ENCODE results near the gene PNMA8A.

PNMA8A gene

DNA sequence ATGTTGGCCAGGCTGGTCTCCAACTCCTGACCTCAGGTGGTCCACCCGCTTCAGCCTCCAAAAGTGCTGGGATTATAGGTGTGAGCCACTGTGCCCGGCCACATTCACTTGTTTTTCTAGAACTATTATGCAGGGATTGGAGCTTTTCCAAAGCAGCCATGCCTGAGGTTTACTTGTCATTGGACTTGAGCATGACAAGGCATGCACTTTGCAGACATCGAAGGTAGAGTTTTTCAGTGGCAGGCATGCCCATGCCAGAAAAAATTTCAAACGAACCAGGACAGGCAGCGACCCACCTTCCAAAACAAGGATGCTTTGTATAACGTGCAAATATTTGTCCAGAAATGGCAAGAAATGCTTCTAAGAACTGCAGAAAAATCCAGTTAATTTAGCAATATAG lies 17.7 kb downstream of the PNMA8A start:
- Histone ChIP-seq H3F3A (ENCODE audit: low read depth) (no peaks in the 10 kb centered on the region), H3K9me3 (ENCODE audit: insufficient read depth, low read depth, low read length) (no peaks in the 10 kb centered on the region), H3K36me3 (ENCODE audit: insufficient read depth, low read length) (no peaks in the 10 kb centered on the region), H3K79me2 (ENCODE audit: insufficient read depth, low read length) (no peaks in the 10 kb centered on the region), H3K9me2 (replicated peaks; ENCODE audit: low read depth, low read length) (no peaks in the 10 kb centered on the region), H3K4me2 (ENCODE audit: low read depth, low read length, poor library complexity, severe bottlenecking) (no peak overlapping the region), H3K4me1 (ENCODE audit: insufficient read depth, low read length, poor library complexity, severe bottlenecking) (no peaks in the 10 kb centered on the region), H3K9ac (ENCODE audit: low read depth, low read length, poor library complexity, severe bottlenecking) (no peak overlapping the region), H2AFZ (ENCODE audit: low read length) (no peak overlapping the region), H4K20me1 (ENCODE audit: insufficient read depth, low read length, poor library complexity, severe bottlenecking) (no peaks in the 10 kb centered on the region), H3K4me3 (ENCODE audit: low read length, poor library complexity, severe bottlenecking) (no peak overlapping the region), H3K27me3 (ENCODE audit: insufficient read depth, low read length, poor library complexity, severe bottlenecking) (no peaks in the 10 kb centered on the region)
- TF ChIP-seq EZH2phosphoT487 (IDR thresholded peaks at IDR 0.05; ENCODE audit: borderline replicate concordance), result no peak
- TF ChIP-seq, protein P1, sequence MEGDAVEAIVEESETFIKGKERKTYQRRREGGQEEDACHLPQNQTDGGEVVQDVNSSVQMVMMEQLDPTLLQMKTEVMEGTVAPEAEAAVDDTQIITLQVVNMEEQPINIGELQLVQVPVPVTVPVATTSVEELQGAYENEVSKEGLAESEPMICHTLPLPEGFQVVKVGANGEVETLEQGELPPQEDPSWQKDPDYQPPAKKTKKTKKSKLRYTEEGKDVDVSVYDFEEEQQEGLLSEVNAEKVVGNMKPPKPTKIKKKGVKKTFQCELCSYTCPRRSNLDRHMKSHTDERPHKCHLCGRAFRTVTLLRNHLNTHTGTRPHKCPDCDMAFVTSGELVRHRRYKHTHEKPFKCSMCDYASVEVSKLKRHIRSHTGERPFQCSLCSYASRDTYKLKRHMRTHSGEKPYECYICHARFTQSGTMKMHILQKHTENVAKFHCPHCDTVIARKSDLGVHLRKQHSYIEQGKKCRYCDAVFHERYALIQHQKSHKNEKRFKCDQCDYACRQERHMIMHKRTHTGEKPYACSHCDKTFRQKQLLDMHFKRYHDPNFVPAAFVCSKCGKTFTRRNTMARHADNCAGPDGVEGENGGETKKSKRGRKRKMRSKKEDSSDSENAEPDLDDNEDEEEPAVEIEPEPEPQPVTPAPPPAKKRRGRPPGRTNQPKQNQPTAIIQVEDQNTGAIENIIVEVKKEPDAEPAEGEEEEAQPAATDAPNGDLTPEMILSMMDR (conservative IDR thresholded peaks at IDR 0.05; ENCODE audit: low read length), result no peak

DNA sequence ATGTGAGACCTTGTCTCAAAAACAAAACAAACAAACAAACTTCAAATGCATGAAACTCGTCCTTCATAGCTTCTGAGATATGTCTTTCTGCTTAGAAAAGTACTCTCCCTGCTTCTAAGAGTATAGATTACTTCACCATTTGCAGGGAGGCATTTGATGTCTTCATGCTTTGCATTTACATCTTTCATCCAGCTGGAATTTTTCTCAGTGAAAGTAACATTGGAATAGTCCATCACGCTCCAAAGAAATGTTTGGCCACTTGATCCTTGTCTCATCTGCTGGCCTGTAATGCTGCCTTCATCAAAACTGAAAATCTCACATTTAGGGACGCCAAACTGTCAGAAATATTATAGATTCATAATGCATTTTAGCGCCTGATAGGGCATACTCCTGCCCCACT lies 19.2 kb downstream of the PNMA8A start:
- Histone ChIP-seq H3K4me2 (ENCODE audit: low read depth, low read length, poor library complexity, severe bottlenecking) (no peak overlapping the region), H3K79me2 (ENCODE audit: insufficient read depth, low read length) (no peaks in the 10 kb centered on the region), H3F3A (ENCODE audit: low read depth) (no peaks in the 10 kb centered on the region), H3K9me3 (ENCODE audit: insufficient read depth, low read depth, low read length) (no peaks in the 10 kb centered on the region), H3K36me3 (ENCODE audit: insufficient read depth, low read length) (no peaks in the 10 kb centered on the region), H3K4me3 (ENCODE audit: low read length, poor library complexity, severe bottlenecking) (no peak overlapping the region), H3K27me3 (ENCODE audit: insufficient read depth, low read length, poor library complexity, severe bottlenecking) (no peaks in the 10 kb centered on the region), H3K9ac (ENCODE audit: low read depth, low read length, poor library complexity, severe bottlenecking) (no peak overlapping the region), H4K20me1 (ENCODE audit: insufficient read depth, low read length, poor library complexity, severe bottlenecking) (no peaks in the 10 kb centered on the region), H2AFZ (ENCODE audit: low read length) (no peak overlapping the region), H3K4me1 (ENCODE audit: insufficient read depth, low read length, poor library complexity, severe bottlenecking) (no peaks in the 10 kb centered on the region), H3K9me2 (replicated peaks; ENCODE audit: low read depth, low read length) (no peaks in the 10 kb centered on the region)
- TF ChIP-seq, protein P1 (conservative IDR thresholded peaks at IDR 0.05; ENCODE audit: low read length), result no peak

GRCh38 chr19:46451352-46451751 lies 20.0 kb downstream of the PNMA8A start:
- Histone ChIP-seq H3K4me1 (ENCODE audit: insufficient read depth, low read length, poor library complexity, severe bottlenecking) (no peaks in the 10 kb centered on the region), H3K4me2 (ENCODE audit: low read depth, low read length, poor library complexity, severe bottlenecking) (no peak overlapping the region), H3K27me3 (ENCODE audit: insufficient read depth, low read length, poor library complexity, severe bottlenecking) (no peaks in the 10 kb centered on the region), H4K20me1 (ENCODE audit: insufficient read depth, low read length, poor library complexity, severe bottlenecking) (no peaks in the 10 kb centered on the region), H3F3A (ENCODE audit: low read depth) (no peaks in the 10 kb centered on the region), H3K9me2 (replicated peaks; ENCODE audit: low read depth, low read length) (no peaks in the 10 kb centered on the region), H3K4me3 (ENCODE audit: low read length, poor library complexity, severe bottlenecking) (no peak overlapping the region), H2AFZ (ENCODE audit: low read length) (no peak overlapping the region), H3K36me3 (ENCODE audit: insufficient read depth, low read length) (no peaks in the 10 kb centered on the region), H3K79me2 (ENCODE audit: insufficient read depth, low read length) (no peaks in the 10 kb centered on the region), H3K9ac (ENCODE audit: low read depth, low read length, poor library complexity, severe bottlenecking) (no peak overlapping the region), H3K9me3 (ENCODE audit: insufficient read depth, low read depth, low read length) (no peaks in the 10 kb centered on the region)
- TF ChIP-seq, protein P1 (conservative IDR thresholded peaks at IDR 0.05; ENCODE audit: low read length), result no peak
- TF ChIP-seq EZH2phosphoT487 (IDR thresholded peaks at IDR 0.05; ENCODE audit: borderline replicate concordance), result no peak
